Measurements from ENCODE around the gene WBP2.
A peak's percentile ranks its signal among the peaks of the same experiment; 100 is the strongest.

Gene WBP2

DNA sequence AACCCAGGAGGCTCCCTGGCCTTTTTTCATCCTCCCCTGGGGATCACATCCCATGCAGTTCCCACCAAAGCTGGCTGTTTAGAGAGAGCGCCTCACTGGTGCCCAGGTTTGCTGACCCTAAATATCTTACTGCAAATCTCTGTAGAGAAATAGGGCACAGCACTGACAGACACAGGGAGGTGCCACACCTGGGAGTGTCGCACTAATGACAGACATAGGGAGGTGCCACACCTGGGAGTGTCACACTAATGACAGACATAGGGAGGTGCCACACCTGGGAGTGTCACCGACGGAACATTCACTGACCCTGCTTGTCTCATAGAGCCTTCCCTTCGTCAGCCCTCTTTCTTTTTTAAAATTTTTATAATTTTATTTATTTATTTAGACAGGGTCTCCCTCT, 44.9 kb downstream of the WBP2 start:
- TF ChIP-seq, protein P1, sequence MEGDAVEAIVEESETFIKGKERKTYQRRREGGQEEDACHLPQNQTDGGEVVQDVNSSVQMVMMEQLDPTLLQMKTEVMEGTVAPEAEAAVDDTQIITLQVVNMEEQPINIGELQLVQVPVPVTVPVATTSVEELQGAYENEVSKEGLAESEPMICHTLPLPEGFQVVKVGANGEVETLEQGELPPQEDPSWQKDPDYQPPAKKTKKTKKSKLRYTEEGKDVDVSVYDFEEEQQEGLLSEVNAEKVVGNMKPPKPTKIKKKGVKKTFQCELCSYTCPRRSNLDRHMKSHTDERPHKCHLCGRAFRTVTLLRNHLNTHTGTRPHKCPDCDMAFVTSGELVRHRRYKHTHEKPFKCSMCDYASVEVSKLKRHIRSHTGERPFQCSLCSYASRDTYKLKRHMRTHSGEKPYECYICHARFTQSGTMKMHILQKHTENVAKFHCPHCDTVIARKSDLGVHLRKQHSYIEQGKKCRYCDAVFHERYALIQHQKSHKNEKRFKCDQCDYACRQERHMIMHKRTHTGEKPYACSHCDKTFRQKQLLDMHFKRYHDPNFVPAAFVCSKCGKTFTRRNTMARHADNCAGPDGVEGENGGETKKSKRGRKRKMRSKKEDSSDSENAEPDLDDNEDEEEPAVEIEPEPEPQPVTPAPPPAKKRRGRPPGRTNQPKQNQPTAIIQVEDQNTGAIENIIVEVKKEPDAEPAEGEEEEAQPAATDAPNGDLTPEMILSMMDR (IDR thresholded peaks at IDR 0.05; ENCODE audit: low read length, missing control alignments), result no peak
- no peak overlapping the region for H3K4me3 ChIP-seq (replicated peaks; ENCODE audit: low read depth, low read length)
- DNase-seq (ENCODE audit: low read depth), result no peak

DNA sequence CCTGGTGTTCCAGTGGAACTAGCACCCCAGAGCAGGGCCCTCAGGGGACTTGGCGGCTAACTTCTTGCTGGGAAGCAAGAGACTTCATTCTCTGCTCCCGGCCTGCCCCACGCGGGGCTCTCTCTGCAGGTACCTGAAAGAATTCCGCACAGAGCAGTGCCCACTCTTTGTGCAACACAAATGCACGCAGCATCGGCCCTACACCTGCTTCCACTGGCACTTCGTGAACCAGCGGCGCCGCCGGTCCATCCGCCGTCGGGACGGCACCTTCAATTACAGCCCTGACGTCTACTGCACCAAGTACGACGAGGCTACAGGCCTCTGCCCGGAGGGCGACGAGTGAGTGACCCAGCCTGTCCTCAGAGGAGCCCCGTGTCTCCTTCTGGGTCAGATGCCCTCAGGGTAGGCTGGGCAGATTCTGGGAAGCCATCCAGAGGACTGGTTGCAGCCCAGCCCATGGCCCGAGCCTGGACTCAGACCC, 45.5 kb downstream of the WBP2 start:
- no peak for DNase-seq (ENCODE audit: low read depth)
- no peak overlapping the region for H3K4me3 ChIP-seq (replicated peaks; ENCODE audit: low read depth, low read length)
- TF ChIP-seq, protein P1 (IDR thresholded peaks at IDR 0.05; ENCODE audit: low read length, missing control alignments), result no peak

- peak; percentile 74 for DNase-seq (ENCODE audit: low read depth)
- TF ChIP-seq, protein P1 (IDR thresholded peaks at IDR 0.05; ENCODE audit: low read length, missing control alignments), result no peak
- H3K4me3 ChIP-seq (replicated peaks; ENCODE audit: low read depth, low read length), result no peak overlapping the region
Observed at GRCh38 chr17:75808905-75809621, 46.1 kb downstream of the WBP2 start.

GRCh38 chr17:75808549-75808904, 46.6 kb downstream of the WBP2 start:
- H3K4me3 ChIP-seq (replicated peaks; ENCODE audit: low read depth, low read length), result no peak overlapping the region
- TF ChIP-seq, protein P1 (IDR thresholded peaks at IDR 0.05; ENCODE audit: low read length, missing control alignments), result no peak
- DNase-seq (ENCODE audit: low read depth), result no peak

DNA sequence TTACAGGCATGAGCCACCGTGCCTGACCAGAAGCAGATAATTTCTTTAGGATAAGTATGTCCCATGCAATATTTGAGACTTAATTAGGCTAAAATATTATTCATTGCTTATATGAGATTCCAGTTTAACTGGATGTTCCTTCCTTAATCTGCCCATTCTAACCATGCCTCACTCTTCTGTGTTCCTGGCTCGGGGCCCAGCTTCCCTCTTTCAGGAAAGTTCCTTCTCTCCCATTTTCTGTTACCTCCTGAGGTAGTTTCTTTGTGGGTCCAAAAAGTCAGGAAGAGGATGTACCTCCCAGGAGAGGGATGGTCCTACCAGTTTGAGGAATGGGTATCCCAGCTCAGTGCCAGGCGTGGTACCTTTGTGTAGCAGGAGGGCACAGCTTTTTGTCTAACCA, 47.3 kb downstream of the WBP2 start:
- H3K4me3 ChIP-seq (replicated peaks; ENCODE audit: low read depth, low read length), result no peak overlapping the region

GRCh38 chr17:75806822-75807500, 48.2 kb downstream of the WBP2 start:
- no peak for DNase-seq (ENCODE audit: low read depth)
- TF ChIP-seq, protein P1 (IDR thresholded peaks at IDR 0.05; ENCODE audit: low read length, missing control alignments), result no peak
- no peak overlapping the region for H3K4me3 ChIP-seq (replicated peaks; ENCODE audit: low read depth, low read length)

More for the DNA sequence above, 47.3 kb downstream of the WBP2 start:
- TF ChIP-seq, protein P1 (IDR thresholded peaks at IDR 0.05; ENCODE audit: low read length, missing control alignments), result no peak
- no peak for DNase-seq (ENCODE audit: low read depth)
